Panc1 (cell line): ENCODE results near the gene TIMM22. TPM values are rescaled to one million over a fixed set of nuclear protein-coding genes. Genes with fewer than 3 reads are reported as not detected.

ENCODE experiments used
- ATAC-seq: fragments of 200-7000 bp; cut with Tn5 transposase; 2 replicates; pipeline ENCODE4 v1.9.1; 2020; ENCODE audit warnings: mild to moderate bottlenecking, moderate library complexity
- BruUV-seq: library from RNA; stranded (reverse); fragments of 400-500 nt; replicated peaks from 2 replicates; lab custom pipeline; 2021; lab: Mats Ljungman, UMichigan
- CTCF ChIA-PET: fragments of 300-600 bp; sonication (Branson Sonifier 250); formaldehyde crosslinking; loops from one replicate; lab custom pipeline; 2022; ENCODE audit warnings: antibody characterized with exemption; lab: Charles Lee
- POLR2A ChIA-PET: fragments of 300-600 bp; sonication (Branson Sonifier 250); formaldehyde crosslinking; loops from one replicate; lab custom pipeline; 2022; ENCODE audit warnings: antibody characterized with exemption; lab: Charles Lee
- DNase-seq: peaks from one replicate; pipeline ENCODE4 v3.0.0-alpha.2; 2010; ENCODE audit warnings: low read depth, low spot score
- H3K27ac ChIP-seq: 2 replicates; pipeline ENCODE4 v1.5.1; 2011; ENCODE audit warnings: mild to moderate bottlenecking, low read length, inconsistent platforms
- H3K27me3 ChIP-seq: fragments of 200-500 bp; sonication (Bioruptor generic); 2 replicates; pipeline ENCODE4 v1.6.0; 2014; ENCODE audit warnings: low read length, inconsistent platforms; ENCODE audit not compliant: control insufficient read depth, insufficient read depth
- H3K36me3 ChIP-seq: fragments of 200-500 bp; sonication (Bioruptor generic); 2 replicates; pipeline ENCODE4 v1.5.1; 2014; ENCODE audit warnings: inconsistent platforms, mild to moderate bottlenecking, low read length, moderate library complexity; ENCODE audit not compliant: control insufficient read depth, insufficient read depth
- H3K4me1 ChIP-seq: 2 replicates; pipeline ENCODE4 v1.5.1; 2011; ENCODE audit warnings: inconsistent platforms, mild to moderate bottlenecking, low read length, moderate library complexity; ENCODE audit not compliant: control insufficient read depth, insufficient read depth
- H3K4me3 ChIP-seq, 2 experiments: 2 replicates each; pipeline ENCODE4 v1.5.1; 2011 to 2012; ENCODE audit warnings: low read depth in 2 of 2, low read length in 2 of 2, mild to moderate bottlenecking in 2 of 2, inconsistent platforms in 1 of 2, moderate library complexity in 1 of 2
- H3K9me3 ChIP-seq: fragments of 200-500 bp; sonication (Bioruptor generic); 2 replicates; pipeline ENCODE4 v1.5.1; 2014; ENCODE audit warnings: low read depth, mild to moderate bottlenecking, inconsistent platforms, low read length, moderate library complexity; ENCODE audit not compliant: control insufficient read depth, insufficient read depth
- POLR2AphosphoS5 ChIP-seq: IDR thresholded peaks from 2 replicates; pipeline ENCODE4 v1.6.1; 2012; ENCODE audit warnings: mild to moderate bottlenecking, low read depth, low read length, moderate library complexity
- SIN3A ChIP-seq: IDR thresholded peaks from 2 replicates; pipeline ENCODE4 v1.6.1; 2012; ENCODE audit warnings: low read depth, mild to moderate bottlenecking, low read length, moderate library complexity, borderline replicate concordance; ENCODE audit not compliant: insufficient read depth
- TCF7L2 ChIP-seq: IDR thresholded peaks from 2 replicates; pipeline ENCODE4 v1.6.1; 2011; ENCODE audit warnings: mild to moderate bottlenecking, low read depth, low read length, inconsistent platforms
- in situ Hi-C: cut with HindIII; loops from 2 replicates; pipeline ENCODE4 v1.10.0; 2016; ENCODE audit warnings: low sequenced_read_pairs, low pct_unique_long_range_greater_than_20kb
- intact Hi-C: fragments of 100-400 bp; cut with micrococcal nuclease; formaldehyde crosslinking; loops from one replicate; pipeline ENCODE4 v1.10.0; 2022; ENCODE audit not compliant: unreplicated experiment
- total RNA-seq: library from RNA; stranded (reverse); gene quantifications from one replicate; pipeline ENCODE4 v1.2.1, GENCODE V29; 2021; ENCODE audit not compliant: unreplicated experiment
- TF ChIP-seq, protein P1 (sequence below): fragments of 450-650 bp; IDR thresholded peaks from 2 replicates; pipeline ENCODE4 v1.5.1; 2017; ENCODE audit warnings: mild to moderate bottlenecking
- TF ChIP-seq, protein P2 (sequence below), 2 experiments: IDR thresholded peaks; 2 replicates each; pipeline ENCODE4 v1.6.1; 2011 to 2012; ENCODE audit warnings: low read depth in 2 of 2, control low read depth in 1 of 2, low read length in 1 of 2, mild to moderate bottlenecking in 1 of 2, moderate library complexity in 1 of 2; ENCODE audit not compliant: insufficient read depth in 1 of 2

The TIMM22 gene
- total RNA-seq, 1 experiment from 2014 or later, result 10.2 TPM

DNA sequence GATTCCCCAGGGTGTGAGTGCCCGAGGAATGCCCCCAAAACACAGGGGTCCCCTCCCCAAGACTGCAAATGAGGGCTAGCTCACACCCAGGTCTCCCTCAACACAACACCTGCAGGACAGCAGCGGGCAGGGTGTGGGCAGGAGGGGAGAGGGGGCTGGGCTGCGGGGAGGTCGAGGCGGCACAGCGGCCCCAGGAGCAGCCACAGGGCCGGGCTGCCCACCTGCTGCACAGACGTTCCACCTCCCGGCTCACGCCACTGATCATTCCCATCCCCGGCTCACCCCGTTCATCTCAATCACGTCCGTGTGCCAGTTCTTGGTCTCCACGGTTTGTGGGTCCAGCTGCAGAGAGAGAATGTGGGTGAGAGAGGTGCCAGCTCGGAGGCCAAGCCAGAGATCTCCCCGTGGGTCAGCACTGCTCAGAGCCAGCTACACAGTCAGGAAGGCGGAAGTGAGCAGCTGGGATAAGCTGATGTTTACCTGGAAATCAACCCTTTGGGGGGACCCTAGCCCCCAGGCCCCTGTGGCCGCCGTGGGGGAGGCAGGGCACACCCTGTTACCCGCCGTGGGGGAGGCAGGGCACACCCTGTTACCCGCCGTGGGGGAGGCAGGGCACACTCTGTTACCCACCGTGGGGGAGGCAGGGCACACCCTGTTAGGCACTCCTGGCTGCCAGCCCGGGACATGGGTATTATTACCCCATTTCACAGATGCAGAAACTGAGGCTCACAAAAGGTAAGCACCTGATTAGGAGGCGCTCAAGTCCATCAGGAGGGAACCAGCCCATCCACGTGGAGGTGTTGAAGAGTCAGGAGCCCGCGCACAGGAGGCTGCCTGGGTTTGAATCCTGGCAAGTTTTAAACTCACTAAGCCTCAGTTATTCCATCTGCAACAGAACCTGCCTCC lies 16.1 kb downstream of the TIMM22 start:
- intact Hi-C loops (no loop called here), in situ Hi-C loops (no loop called here)
- DNase-seq, result no peak
- no peaks in the 10 kb centered on the region for H3K4me1 ChIP-seq
- no peak for ATAC-seq
- ChIA-PET POLR2A (no interaction called here), CTCF (no interaction called here)
- no TSS peak for BruUV-seq
- H3K27me3 ChIP-seq, result no peaks in the 10 kb centered on the region
- H3K9me3 ChIP-seq, result no peaks in the 10 kb centered on the region
- H3K36me3 ChIP-seq, result no peaks in the 10 kb centered on the region
- no peak overlapping the region for H3K4me3 ChIP-seq
- TF ChIP-seq, protein P1, sequence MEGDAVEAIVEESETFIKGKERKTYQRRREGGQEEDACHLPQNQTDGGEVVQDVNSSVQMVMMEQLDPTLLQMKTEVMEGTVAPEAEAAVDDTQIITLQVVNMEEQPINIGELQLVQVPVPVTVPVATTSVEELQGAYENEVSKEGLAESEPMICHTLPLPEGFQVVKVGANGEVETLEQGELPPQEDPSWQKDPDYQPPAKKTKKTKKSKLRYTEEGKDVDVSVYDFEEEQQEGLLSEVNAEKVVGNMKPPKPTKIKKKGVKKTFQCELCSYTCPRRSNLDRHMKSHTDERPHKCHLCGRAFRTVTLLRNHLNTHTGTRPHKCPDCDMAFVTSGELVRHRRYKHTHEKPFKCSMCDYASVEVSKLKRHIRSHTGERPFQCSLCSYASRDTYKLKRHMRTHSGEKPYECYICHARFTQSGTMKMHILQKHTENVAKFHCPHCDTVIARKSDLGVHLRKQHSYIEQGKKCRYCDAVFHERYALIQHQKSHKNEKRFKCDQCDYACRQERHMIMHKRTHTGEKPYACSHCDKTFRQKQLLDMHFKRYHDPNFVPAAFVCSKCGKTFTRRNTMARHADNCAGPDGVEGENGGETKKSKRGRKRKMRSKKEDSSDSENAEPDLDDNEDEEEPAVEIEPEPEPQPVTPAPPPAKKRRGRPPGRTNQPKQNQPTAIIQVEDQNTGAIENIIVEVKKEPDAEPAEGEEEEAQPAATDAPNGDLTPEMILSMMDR, result no peak
- TF ChIP-seq, protein P2, sequence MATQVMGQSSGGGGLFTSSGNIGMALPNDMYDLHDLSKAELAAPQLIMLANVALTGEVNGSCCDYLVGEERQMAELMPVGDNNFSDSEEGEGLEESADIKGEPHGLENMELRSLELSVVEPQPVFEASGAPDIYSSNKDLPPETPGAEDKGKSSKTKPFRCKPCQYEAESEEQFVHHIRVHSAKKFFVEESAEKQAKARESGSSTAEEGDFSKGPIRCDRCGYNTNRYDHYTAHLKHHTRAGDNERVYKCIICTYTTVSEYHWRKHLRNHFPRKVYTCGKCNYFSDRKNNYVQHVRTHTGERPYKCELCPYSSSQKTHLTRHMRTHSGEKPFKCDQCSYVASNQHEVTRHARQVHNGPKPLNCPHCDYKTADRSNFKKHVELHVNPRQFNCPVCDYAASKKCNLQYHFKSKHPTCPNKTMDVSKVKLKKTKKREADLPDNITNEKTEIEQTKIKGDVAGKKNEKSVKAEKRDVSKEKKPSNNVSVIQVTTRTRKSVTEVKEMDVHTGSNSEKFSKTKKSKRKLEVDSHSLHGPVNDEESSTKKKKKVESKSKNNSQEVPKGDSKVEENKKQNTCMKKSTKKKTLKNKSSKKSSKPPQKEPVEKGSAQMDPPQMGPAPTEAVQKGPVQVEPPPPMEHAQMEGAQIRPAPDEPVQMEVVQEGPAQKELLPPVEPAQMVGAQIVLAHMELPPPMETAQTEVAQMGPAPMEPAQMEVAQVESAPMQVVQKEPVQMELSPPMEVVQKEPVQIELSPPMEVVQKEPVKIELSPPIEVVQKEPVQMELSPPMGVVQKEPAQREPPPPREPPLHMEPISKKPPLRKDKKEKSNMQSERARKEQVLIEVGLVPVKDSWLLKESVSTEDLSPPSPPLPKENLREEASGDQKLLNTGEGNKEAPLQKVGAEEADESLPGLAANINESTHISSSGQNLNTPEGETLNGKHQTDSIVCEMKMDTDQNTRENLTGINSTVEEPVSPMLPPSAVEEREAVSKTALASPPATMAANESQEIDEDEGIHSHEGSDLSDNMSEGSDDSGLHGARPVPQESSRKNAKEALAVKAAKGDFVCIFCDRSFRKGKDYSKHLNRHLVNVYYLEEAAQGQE (IDR thresholded peaks at IDR 0.05; ENCODE audit: insufficient read depth in 1 of 2, low read depth in 2 of 2, low read length in 1 of 2), result no peak
- TF ChIP-seq TCF7L2 (no peak), POLR2AphosphoS5 (no peak), SIN3A (no peak)
- no peak overlapping the region for H3K27ac ChIP-seq

DNA sequence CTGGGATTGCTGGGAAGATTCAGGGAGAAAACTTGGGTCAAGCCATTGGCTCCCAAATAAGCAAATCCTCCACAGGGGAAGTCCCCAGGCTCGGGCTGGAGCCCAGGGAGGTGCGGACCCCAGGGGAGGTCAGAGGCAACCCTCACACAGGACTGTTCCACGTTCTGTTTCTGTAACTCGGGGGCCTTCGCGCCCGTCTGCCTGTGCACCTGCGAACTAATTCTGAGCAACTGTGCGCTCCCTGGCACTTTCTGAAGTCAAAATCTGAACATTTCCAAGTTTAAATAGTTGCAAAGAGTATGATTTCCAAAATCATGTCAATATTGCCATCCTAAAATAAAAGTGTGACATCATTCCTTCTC lies 16.8 kb downstream of the TIMM22 start:
- in situ Hi-C loops (no loop called here), intact Hi-C loops (no loop called here)
- Histone ChIP-seq H3K27me3 (no peaks in the 10 kb centered on the region), H3K4me1 (no peaks in the 10 kb centered on the region), H3K9me3 (no peaks in the 10 kb centered on the region), H3K27ac (no peak overlapping the region), H3K36me3 (no peaks in the 10 kb centered on the region), H3K4me3 (no peak overlapping the region)
- no TSS peak for BruUV-seq
- CTCF ChIA-PET, result no interaction called here
- ATAC-seq (no peak), DNase-seq (no peak)
- TF ChIP-seq POLR2AphosphoS5 (no peak), SIN3A (no peak), TCF7L2 (no peak)
- TF ChIP-seq, protein P2 (IDR thresholded peaks at IDR 0.05; ENCODE audit: insufficient read depth in 1 of 2, low read depth in 2 of 2, low read length in 1 of 2), result no peak
- TF ChIP-seq, protein P1, result no peak
- POLR2A ChIA-PET, result no interaction called here
